GM23338 (cell line): ENCODE measurements around the gene OR51G1. TPM values are rescaled to one million over a fixed set of nuclear protein-coding genes. Genes with fewer than 3 reads are reported as not detected.

Experiments used
- ATAC-seq: fragments of 200-7000 bp; cut with Tn5 transposase; 3 replicates; pipeline ENCODE4 v1.9.1; 2020
- DNase-seq: peaks from one replicate; pipeline ENCODE4 v3.0.0-alpha.2; 2015; ENCODE audit warnings: low spot score
- H2AFZ ChIP-seq: fragments of 200-600 bp; sonication (generic); 2 replicates; pipeline ENCODE4 v1.8.0; 2016; ENCODE audit warnings: antibody characterized with exemption, mild to moderate bottlenecking, moderate library complexity
- H3F3A ChIP-seq: fragments of 200-600 bp; sonication (generic); replicated peaks from 2 replicates; pipeline ENCODE4 v1.8.0; 2017; ENCODE audit warnings: antibody characterized with exemption, mixed run types, low read depth
- H3K27ac ChIP-seq: fragments of 200-600 bp; sonication (generic); 2 replicates; pipeline ENCODE4 v1.6.1; 2016; ENCODE audit warnings: low read depth
- H3K27me3 ChIP-seq: fragments of 200-600 bp; sonication (generic); 2 replicates; pipeline ENCODE4 v1.8.0; 2016; ENCODE audit warnings: mild to moderate bottlenecking, mixed run types, moderate library complexity; ENCODE audit not compliant: insufficient read depth
- H3K36me3 ChIP-seq: fragments of 200-600 bp; sonication (generic); 2 replicates; pipeline ENCODE4 v1.8.0; 2016; ENCODE audit warnings: mild to moderate bottlenecking; ENCODE audit not compliant: insufficient read depth
- H3K4me1 ChIP-seq: fragments of 200-600 bp; sonication (generic); 2 replicates; pipeline ENCODE4 v1.8.0; 2016; ENCODE audit warnings: mild to moderate bottlenecking, moderate library complexity; ENCODE audit not compliant: insufficient read depth
- H3K4me2 ChIP-seq: fragments of 200-600 bp; sonication (generic); 2 replicates; pipeline ENCODE4 v1.7.1; 2017; ENCODE audit warnings: mixed run types
- H3K4me3 ChIP-seq: fragments of 200-600 bp; sonication (generic); 2 replicates; pipeline ENCODE4 v1.6.1; 2016; ENCODE audit warnings: mixed run types
- H3K79me2 ChIP-seq: fragments of 200-600 bp; sonication (generic); replicated peaks from 2 replicates; pipeline ENCODE4 v1.8.0; 2017; ENCODE audit warnings: mild to moderate bottlenecking; ENCODE audit not compliant: insufficient read depth
- H3K9me2 ChIP-seq: fragments of 200-600 bp; sonication (generic); 2 replicates; pipeline ENCODE4 v1.8.0; 2017; ENCODE audit not compliant: insufficient read depth
- H4K20me1 ChIP-seq: fragments of 200-600 bp; sonication (generic); replicated peaks from 2 replicates; pipeline ENCODE4 v1.8.0; 2017; ENCODE audit warnings: mild to moderate bottlenecking; ENCODE audit not compliant: insufficient read depth
- H3K27ac Mint-ChIP-seq: 2 replicates; pipeline ENCODE4 v1.8.0; 2020; ENCODE audit warnings: inconsistent platforms, mild to moderate bottlenecking, moderate library complexity, mixed read lengths
- H3K27me3 Mint-ChIP-seq: 3 replicates; pipeline ENCODE4 v1.8.0; 2022; ENCODE audit warnings: low read depth, mild to moderate bottlenecking, moderate library complexity, mixed read lengths, inconsistent platforms; ENCODE audit not compliant: insufficient read depth, poor library complexity
- H3K36me3 Mint-ChIP-seq: 3 replicates; pipeline ENCODE4 v1.8.0; 2021; ENCODE audit warnings: low read depth, mild to moderate bottlenecking, inconsistent platforms, moderate library complexity, mixed read lengths
- H3K4me1 Mint-ChIP-seq: 3 replicates; pipeline ENCODE4 v1.8.0; 2020; ENCODE audit warnings: mild to moderate bottlenecking, inconsistent platforms, mixed read lengths
- H3K4me3 Mint-ChIP-seq: 3 replicates; pipeline ENCODE4 v1.8.0; 2021; ENCODE audit warnings: moderate library complexity, mild to moderate bottlenecking, inconsistent platforms, mixed read lengths
- H3K9me3 Mint-ChIP-seq: 3 replicates; pipeline ENCODE4 v1.8.0; 2020; ENCODE audit warnings: moderate library complexity, mild to moderate bottlenecking, inconsistent platforms, mixed read lengths
- CREB1 ChIP-seq: fragments of 250-450 bp; sonication (Bioruptor Pico); IDR thresholded peaks from 2 replicates; pipeline ENCODE4 v1.5.0; 2020; ENCODE audit warnings: low read depth, mild to moderate bottlenecking, moderate library complexity
- ETS1 ChIP-seq: IDR thresholded peaks from 2 replicates; pipeline ENCODE4 v1.6.1; 2016; ENCODE audit warnings: antibody characterized with exemption
- EZH2 ChIP-seq: fragments of 200-600 bp; sonication (generic); IDR thresholded peaks from one replicate; pipeline ENCODE4 v1.8.0; 2017; ENCODE audit warnings: antibody characterized with exemption, mild to moderate bottlenecking, low read depth; ENCODE audit not compliant: unreplicated experiment
- EZH2phosphoT487 ChIP-seq: fragments of 200-600 bp; sonication (generic); IDR thresholded peaks from one replicate; pipeline ENCODE4 v1.8.1; 2018; ENCODE audit warnings: antibody characterized with exemption; ENCODE audit not compliant: unreplicated experiment
- NANOG ChIP-seq: IDR thresholded peaks from 2 replicates; pipeline ENCODE4 v1.6.1; 2016; ENCODE audit warnings: antibody characterized with exemption, borderline replicate concordance
- POLR2AphosphoS5 ChIP-seq: IDR thresholded peaks from 2 replicates; pipeline ENCODE4 v1.6.1; 2016; ENCODE audit warnings: antibody characterized with exemption, low read depth
- STAT1 ChIP-seq: IDR thresholded peaks from one replicate; pipeline ENCODE4 v1.6.1; 2016; ENCODE audit warnings: antibody characterized with exemption; ENCODE audit not compliant: unreplicated experiment
- ZNF114 ChIP-seq: fragments of 250-450 bp; sonication (Bioruptor Pico); IDR thresholded peaks from 2 replicates; pipeline ENCODE4 v1.5.0; 2020; ENCODE audit warnings: mild to moderate bottlenecking, moderate library complexity
- ZNF331 ChIP-seq: fragments of 250-450 bp; sonication (Bioruptor Pico); IDR thresholded peaks from 2 replicates; pipeline ENCODE4 v1.5.0; 2020; ENCODE audit warnings: low read depth, mild to moderate bottlenecking, moderate library complexity
- polyA plus RNA-seq: library from polyadenylated mRNA; unstranded; fragments of >200 nt; fragmentation: Nextera tagmentation; extraction: Ambion mirVana; gene quantifications from 2 replicates; pipeline ENCODE4 v1.2.1, GENCODE V29; 2016
- total RNA-seq: library from RNA; depleted of rRNA; stranded (reverse); fragments of >200 nt; shearing (Covaris generic); gene quantifications from 2 replicates; pipeline ENCODE4 v1.2.3, GENCODE V29; 2014
- TF ChIP-seq, protein P1 (sequence below), 2 experiments: fragments of 200-600 bp in 1 of 2; sonication (generic) in 1 of 2; conservative IDR thresholded peaks; 2 replicates each; pipeline versions ENCODE4 v1.5.1 to v1.6.1; 2016 to 2017; ENCODE audit warnings: antibody characterized with exemption in 2 of 2, low read depth in 2 of 2, mild to moderate bottlenecking in 2 of 2, moderate library complexity in 1 of 2
- TF ChIP-seq, protein P2 (sequence below): IDR thresholded peaks from one replicate; pipeline ENCODE4 v1.6.1; 2018; ENCODE audit warnings: antibody characterized with exemption; ENCODE audit not compliant: unreplicated experiment

OR51G1 gene
- total and polyA plus RNA-seq, 2 experiments from 2014 or later: not detected

DNA sequence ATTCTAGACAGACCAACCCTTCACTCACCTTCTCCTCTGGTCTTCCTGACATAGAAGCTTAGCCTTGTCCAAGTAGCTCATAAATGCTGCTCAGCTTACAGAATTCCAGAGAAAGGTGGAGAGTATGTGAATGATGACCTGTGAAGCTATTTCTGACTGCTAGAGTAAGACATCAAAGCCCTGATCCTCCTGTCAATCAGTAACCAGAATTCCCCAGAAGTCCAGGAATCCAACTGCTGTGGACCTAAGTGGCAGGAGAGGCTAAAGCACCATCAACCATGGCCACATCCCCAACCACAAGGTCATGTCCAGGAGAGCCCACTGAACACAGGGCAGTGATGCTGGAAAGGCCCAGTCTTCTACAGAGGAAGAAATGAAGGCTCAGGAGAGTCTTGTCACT is 7.6 kb downstream of the OR51G1 start:
- Histone ChIP-seq H4K20me1 (no peaks in the 10 kb centered on the region), H3K4me3 (no peak overlapping the region), H3F3A (no peaks in the 10 kb centered on the region), H3K4me2 (no peak overlapping the region), H3K36me3 (no peaks in the 10 kb centered on the region), H3K79me2 (no peaks in the 10 kb centered on the region), H2AFZ (no peak overlapping the region), H3K27me3 (no peaks in the 10 kb centered on the region), H3K4me1 (no peaks in the 10 kb centered on the region), H3K27ac (no peak overlapping the region), H3K9me2 (no peaks in the 10 kb centered on the region; the same call in 1 of the 2 replicates)
- Mint-ChIP-seq H3K27me3 (no peaks in the 10 kb centered on the region), H3K27ac (no peak overlapping the region), H3K4me1 (no peaks in the 10 kb centered on the region), H3K9me3 (no peaks in the 10 kb centered on the region), H3K36me3 (no peaks in the 10 kb centered on the region), H3K4me3 (no peak overlapping the region)
- no peak for ATAC-seq
- DNase-seq: no peak
- no peak for TF ChIP-seq CREB1 (CRISPR knock-in tag)
- no peak for TF ChIP-seq ZNF331 (CRISPR knock-in tag)
- no peak for TF ChIP-seq ETS1
- no peak for TF ChIP-seq EZH2
- TF ChIP-seq, protein P1, sequence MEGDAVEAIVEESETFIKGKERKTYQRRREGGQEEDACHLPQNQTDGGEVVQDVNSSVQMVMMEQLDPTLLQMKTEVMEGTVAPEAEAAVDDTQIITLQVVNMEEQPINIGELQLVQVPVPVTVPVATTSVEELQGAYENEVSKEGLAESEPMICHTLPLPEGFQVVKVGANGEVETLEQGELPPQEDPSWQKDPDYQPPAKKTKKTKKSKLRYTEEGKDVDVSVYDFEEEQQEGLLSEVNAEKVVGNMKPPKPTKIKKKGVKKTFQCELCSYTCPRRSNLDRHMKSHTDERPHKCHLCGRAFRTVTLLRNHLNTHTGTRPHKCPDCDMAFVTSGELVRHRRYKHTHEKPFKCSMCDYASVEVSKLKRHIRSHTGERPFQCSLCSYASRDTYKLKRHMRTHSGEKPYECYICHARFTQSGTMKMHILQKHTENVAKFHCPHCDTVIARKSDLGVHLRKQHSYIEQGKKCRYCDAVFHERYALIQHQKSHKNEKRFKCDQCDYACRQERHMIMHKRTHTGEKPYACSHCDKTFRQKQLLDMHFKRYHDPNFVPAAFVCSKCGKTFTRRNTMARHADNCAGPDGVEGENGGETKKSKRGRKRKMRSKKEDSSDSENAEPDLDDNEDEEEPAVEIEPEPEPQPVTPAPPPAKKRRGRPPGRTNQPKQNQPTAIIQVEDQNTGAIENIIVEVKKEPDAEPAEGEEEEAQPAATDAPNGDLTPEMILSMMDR (conservative IDR thresholded peaks at IDR 0.05; ENCODE audit: low read depth in 2 of 2): no peak
- TF ChIP-seq, protein P2, sequence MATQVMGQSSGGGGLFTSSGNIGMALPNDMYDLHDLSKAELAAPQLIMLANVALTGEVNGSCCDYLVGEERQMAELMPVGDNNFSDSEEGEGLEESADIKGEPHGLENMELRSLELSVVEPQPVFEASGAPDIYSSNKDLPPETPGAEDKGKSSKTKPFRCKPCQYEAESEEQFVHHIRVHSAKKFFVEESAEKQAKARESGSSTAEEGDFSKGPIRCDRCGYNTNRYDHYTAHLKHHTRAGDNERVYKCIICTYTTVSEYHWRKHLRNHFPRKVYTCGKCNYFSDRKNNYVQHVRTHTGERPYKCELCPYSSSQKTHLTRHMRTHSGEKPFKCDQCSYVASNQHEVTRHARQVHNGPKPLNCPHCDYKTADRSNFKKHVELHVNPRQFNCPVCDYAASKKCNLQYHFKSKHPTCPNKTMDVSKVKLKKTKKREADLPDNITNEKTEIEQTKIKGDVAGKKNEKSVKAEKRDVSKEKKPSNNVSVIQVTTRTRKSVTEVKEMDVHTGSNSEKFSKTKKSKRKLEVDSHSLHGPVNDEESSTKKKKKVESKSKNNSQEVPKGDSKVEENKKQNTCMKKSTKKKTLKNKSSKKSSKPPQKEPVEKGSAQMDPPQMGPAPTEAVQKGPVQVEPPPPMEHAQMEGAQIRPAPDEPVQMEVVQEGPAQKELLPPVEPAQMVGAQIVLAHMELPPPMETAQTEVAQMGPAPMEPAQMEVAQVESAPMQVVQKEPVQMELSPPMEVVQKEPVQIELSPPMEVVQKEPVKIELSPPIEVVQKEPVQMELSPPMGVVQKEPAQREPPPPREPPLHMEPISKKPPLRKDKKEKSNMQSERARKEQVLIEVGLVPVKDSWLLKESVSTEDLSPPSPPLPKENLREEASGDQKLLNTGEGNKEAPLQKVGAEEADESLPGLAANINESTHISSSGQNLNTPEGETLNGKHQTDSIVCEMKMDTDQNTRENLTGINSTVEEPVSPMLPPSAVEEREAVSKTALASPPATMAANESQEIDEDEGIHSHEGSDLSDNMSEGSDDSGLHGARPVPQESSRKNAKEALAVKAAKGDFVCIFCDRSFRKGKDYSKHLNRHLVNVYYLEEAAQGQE: no peak

DNA sequence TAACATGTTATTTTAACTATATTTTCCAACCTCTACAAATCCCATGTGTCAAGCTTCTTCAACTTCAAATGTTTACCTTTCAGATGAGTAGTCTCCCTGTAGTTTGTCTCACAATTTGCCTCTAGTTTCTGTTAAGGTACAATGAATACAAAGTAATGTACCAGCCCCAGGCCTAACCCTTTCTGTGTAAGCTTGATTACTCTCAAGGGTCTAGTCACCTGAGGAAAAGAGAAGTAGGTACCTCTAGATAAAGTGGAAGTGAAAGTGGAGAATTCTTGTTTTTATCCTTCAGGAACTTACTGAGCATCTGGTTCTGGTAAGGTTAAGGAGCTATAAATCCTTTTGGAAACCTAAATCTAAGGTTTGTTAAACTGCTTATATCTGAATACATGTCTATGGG is 20.7 kb downstream of the OR51G1 start, which contains the start of gene OR51A7:
TSS of gene OR51A7 (plus strand) at position 300 of the 400 bp plus-strand sequence. CDS start 3,587 bp downstream, outside the sequence.
- Histone ChIP-seq H3K4me3 (no peak within 1 kb of the TSS), H3K4me2 (no peak within 1 kb of the TSS), H3K4me1 (no peaks in the 10 kb centered on the region), H3K9me2 (no peaks in the 10 kb centered on the region), H3K27ac (no peak within 1 kb of the TSS), H3K27me3 (no peaks in the 10 kb centered on the region), H2AFZ (no peak within 1 kb of the TSS), H3F3A (no peaks in the 10 kb centered on the region), H3K36me3 (no peaks in the 10 kb centered on the region), H4K20me1 (no peaks in the 10 kb centered on the region), H3K79me2 (no peaks in the 10 kb centered on the region)
- Mint-ChIP-seq H3K36me3 (no peaks in the 10 kb centered on the region), H3K4me3 (no peak within 1 kb of the TSS), H3K27ac (no peak within 1 kb of the TSS), H3K4me1 (no peaks in the 10 kb centered on the region; the same call in 2 of the 3 replicates), H3K9me3 (no peaks in the 10 kb centered on the region), H3K27me3 (no peaks in the 10 kb centered on the region)
- ATAC-seq (no peak), DNase-seq (no peak)
- TF ChIP-seq EZH2 (no peak), ETS1 (no peak), STAT1 (no peak), EZH2phosphoT487 (no peak), POLR2AphosphoS5 (no peak), ZNF114 (no peak), NANOG (no peak), CREB1 (CRISPR knock-in tag) (no peak)
- TF ChIP-seq, protein P2: no peak
